ENCODE results near the gene CCSER1. TPM values are rescaled to one million over a fixed set of nuclear protein-coding genes. Genes with fewer than 3 reads are reported as not detected.

CCSER1 gene
- polyA plus RNA-seq, 3 donors = 0.09 to 0.75 (median 0.13) TPM

DNA sequence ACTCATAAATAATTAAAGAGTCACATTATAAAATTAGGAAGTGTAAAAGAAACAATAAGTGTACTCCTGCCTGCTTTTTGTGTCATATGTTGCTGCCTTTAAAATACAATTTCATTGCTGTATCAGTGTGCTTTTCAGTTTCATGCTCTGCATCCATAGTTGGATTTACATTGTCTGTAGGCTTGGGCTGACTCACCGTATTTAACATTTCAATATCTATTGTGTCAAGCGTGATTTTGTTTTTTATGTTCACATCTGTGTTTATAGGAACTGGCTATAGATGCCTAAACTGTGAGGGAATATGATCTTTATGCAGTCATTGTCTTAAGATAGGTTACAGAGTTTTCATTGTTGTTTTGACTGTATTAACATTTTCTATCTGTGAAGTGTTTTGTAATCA lies 18.1 kb downstream of the CCSER1 start:
- Histone ChIP-seq H3K9me3 (replicated peaks in 1 of 2; ENCODE audit: control insufficient read depth in 1 of 2, insufficient read depth in 1 of 2, low read length in 2 of 2) (no peaks in the 10 kb centered on the region), H4K20me1 (ENCODE audit: insufficient read depth, low read length) (no peaks in the 10 kb centered on the region), H3K4me1 (ENCODE audit: control insufficient read depth in 1 of 2, insufficient read depth in 2 of 2, low read length in 2 of 2) (no peaks in the 10 kb centered on the region), H3K9ac (ENCODE audit: insufficient read depth, low read length, poor library complexity, severe bottlenecking) (no peak overlapping the region), H3K27me3 (ENCODE audit: control insufficient read depth in 2 of 2, insufficient read depth in 2 of 2, low read length in 2 of 2) (no peaks in the 10 kb centered on the region), H3K4me3 (replicated peaks in 1 of 3; ENCODE audit: low read depth in 2 of 3, low read length in 3 of 3) (no peak overlapping the region), H2AFZ (ENCODE audit: insufficient read depth, low read depth, low read length, poor library complexity, severe bottlenecking) (no peak overlapping the region), H3K79me2 (ENCODE audit: insufficient read depth, low read length) (no peaks in the 10 kb centered on the region), H3K27ac (ENCODE audit: low read depth in 1 of 2, low read length in 2 of 2) (no peak overlapping the region), H3K4me2 (replicated peaks; ENCODE audit: extremely low read depth, low read length, poor library complexity, severe bottlenecking) (no peak overlapping the region), H3K36me3 (replicated peaks in 1 of 2; ENCODE audit: control insufficient read depth in 1 of 2, insufficient read depth in 2 of 2, low read length in 2 of 2) (no peaks in the 10 kb centered on the region)
- intact Hi-C loops (cut with micrococcal nuclease) = no loop called here
- Mint-ChIP-seq H3K4me3 (no peak overlapping the region), H3K36me3 (no peaks in the 10 kb centered on the region), H3K27me3 (ENCODE audit: low read depth in 3 of 3) (no peaks in the 10 kb centered on the region), H3K27ac (no peak overlapping the region), H3K4me1 (no peaks in the 10 kb centered on the region), H3K9me3 (peaks cover 0 to 2% (median 0%) of the 10 kb centered on the region in 7 donors)
- TF ChIP-seq, protein P1, sequence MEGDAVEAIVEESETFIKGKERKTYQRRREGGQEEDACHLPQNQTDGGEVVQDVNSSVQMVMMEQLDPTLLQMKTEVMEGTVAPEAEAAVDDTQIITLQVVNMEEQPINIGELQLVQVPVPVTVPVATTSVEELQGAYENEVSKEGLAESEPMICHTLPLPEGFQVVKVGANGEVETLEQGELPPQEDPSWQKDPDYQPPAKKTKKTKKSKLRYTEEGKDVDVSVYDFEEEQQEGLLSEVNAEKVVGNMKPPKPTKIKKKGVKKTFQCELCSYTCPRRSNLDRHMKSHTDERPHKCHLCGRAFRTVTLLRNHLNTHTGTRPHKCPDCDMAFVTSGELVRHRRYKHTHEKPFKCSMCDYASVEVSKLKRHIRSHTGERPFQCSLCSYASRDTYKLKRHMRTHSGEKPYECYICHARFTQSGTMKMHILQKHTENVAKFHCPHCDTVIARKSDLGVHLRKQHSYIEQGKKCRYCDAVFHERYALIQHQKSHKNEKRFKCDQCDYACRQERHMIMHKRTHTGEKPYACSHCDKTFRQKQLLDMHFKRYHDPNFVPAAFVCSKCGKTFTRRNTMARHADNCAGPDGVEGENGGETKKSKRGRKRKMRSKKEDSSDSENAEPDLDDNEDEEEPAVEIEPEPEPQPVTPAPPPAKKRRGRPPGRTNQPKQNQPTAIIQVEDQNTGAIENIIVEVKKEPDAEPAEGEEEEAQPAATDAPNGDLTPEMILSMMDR (IDR thresholded peaks at IDR 0.05) = no peak
- WGBS (ENCODE audit: insufficient coverage) = no CpG with 5 or more reads among the region's 2 CpGs
- no peak for DNase-seq

DNA sequence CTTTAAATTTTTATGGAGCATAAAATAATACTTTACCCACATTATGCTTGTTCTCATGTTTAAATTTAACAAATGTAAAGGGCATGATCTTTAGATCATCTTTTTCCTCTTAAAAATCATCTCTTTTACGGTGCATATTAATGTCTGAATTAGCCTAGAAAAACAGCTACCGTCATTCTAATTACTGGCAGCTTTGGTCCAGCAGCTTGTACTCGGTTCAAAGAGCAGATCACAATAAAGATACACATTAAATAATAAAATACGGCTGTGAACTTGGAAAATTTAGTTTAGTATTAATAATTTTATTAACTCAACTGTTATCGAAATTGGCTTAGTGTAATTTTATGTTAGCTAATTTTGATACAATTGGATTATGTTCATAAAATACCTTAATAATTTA lies 19.1 kb downstream of the CCSER1 start:
- H3K36me3 Mint-ChIP-seq = no peaks in the 10 kb centered on the region
- Histone ChIP-seq H2AFZ (ENCODE audit: insufficient read depth, low read depth, low read length, poor library complexity, severe bottlenecking) (no peak overlapping the region), H3K9ac (ENCODE audit: insufficient read depth, low read length, poor library complexity, severe bottlenecking) (no peak overlapping the region), H3K4me2 (replicated peaks; ENCODE audit: extremely low read depth, low read length, poor library complexity, severe bottlenecking) (no peak overlapping the region), H3K4me1 (ENCODE audit: control insufficient read depth in 1 of 2, insufficient read depth in 2 of 2, low read length in 2 of 2) (no peaks in the 10 kb centered on the region), H3K4me3 (replicated peaks in 1 of 3; ENCODE audit: low read depth in 2 of 3, low read length in 3 of 3) (no peak overlapping the region), H3K9me3 (replicated peaks in 1 of 2; ENCODE audit: control insufficient read depth in 1 of 2, insufficient read depth in 1 of 2, low read length in 2 of 2) (no peaks in the 10 kb centered on the region), H3K79me2 (ENCODE audit: insufficient read depth, low read length) (no peaks in the 10 kb centered on the region), H3K27me3 (ENCODE audit: control insufficient read depth in 2 of 2, insufficient read depth in 2 of 2, low read length in 2 of 2) (no peaks in the 10 kb centered on the region), H3K36me3 (replicated peaks in 1 of 2; ENCODE audit: control insufficient read depth in 1 of 2, insufficient read depth in 2 of 2, low read length in 2 of 2) (no peaks in the 10 kb centered on the region), H3K27ac (ENCODE audit: low read depth in 1 of 2, low read length in 2 of 2) (no peak overlapping the region), H4K20me1 (ENCODE audit: insufficient read depth, low read length) (no peaks in the 10 kb centered on the region)
- no peak for DNase-seq
- TF ChIP-seq, protein P1 (IDR thresholded peaks at IDR 0.05) = no peak
- H3K4me3 Mint-ChIP-seq = no peak overlapping the region
- H3K4me1 Mint-ChIP-seq = no peaks in the 10 kb centered on the region
- intact Hi-C loops (cut with micrococcal nuclease) = no loop called here
- H3K9me3 Mint-ChIP-seq = peaks cover 0 to 2% (median 0%) of the 10 kb centered on the region in 7 donors
- H3K27ac Mint-ChIP-seq = no peak overlapping the region
- WGBS (ENCODE audit: insufficient coverage) = no CpG with 5 or more reads among the region's 5 CpGs
- no peaks in the 10 kb centered on the region for H3K27me3 Mint-ChIP-seq (ENCODE audit: low read depth in 3 of 3)

Measured in CD14-positive monocyte (primary cell).